H1 (cell line): ENCODE results near the gene C3AR1.

ENCODE experiments used
- BCL11A ChIP-seq, 2 experiments: IDR thresholded peaks; one replicate each; pipeline ENCODE4 v1.6.1; 2011; ENCODE audit warnings: low read depth in 2 of 2, low read length in 2 of 2, mild to moderate bottlenecking in 2 of 2
- EZH2 ChIP-seq: fragments of 200-600 bp; sonication (generic); IDR thresholded peaks from 2 replicates; pipeline ENCODE4 v1.7.1; 2012; ENCODE audit warnings: low read depth, mild to moderate bottlenecking, moderate library complexity, low read length, inconsistent platforms; ENCODE audit not compliant: severe bottlenecking
- JUN ChIP-seq: IDR thresholded peaks from 2 replicates; pipeline ENCODE4 v1.6.1; 2011; ENCODE audit warnings: low read depth, mild to moderate bottlenecking, improper control_type of control experiment, low read length
- KDM1A ChIP-seq: fragments of 200-600, 300-600 bp; sonication (generic); IDR thresholded peaks from 2 replicates; pipeline ENCODE4 v1.7.1; 2016; ENCODE audit warnings: mild to moderate bottlenecking, low read length, borderline replicate concordance
- MAFK ChIP-seq: IDR thresholded peaks from 2 replicates; pipeline ENCODE4 v1.6.1; 2012; ENCODE audit warnings: low read depth, mild to moderate bottlenecking, improper control_type of control experiment, low read length
- POLR2A ChIP-seq, 2 experiments: IDR thresholded peaks; 1 replicate in 1 of 2; 2 replicates in 1 of 2; pipeline ENCODE4 v1.6.1; 2011; ENCODE audit warnings: low read depth in 2 of 2, low read length in 2 of 2, mild to moderate bottlenecking in 2 of 2; ENCODE audit errors: control extremely low read depth in 1 of 2
- POLR2AphosphoS5 ChIP-seq: IDR thresholded peaks from 2 replicates; pipeline ENCODE4 v1.6.1; 2011; ENCODE audit warnings: low read depth, low read length
- RAD21 ChIP-seq, 2 experiments: IDR thresholded peaks in 1 of 2; conservative IDR thresholded peaks in 1 of 2; 2 replicates each; pipeline ENCODE4 v1.6.1; 2011; ENCODE audit warnings: low read depth in 2 of 2, low read length in 2 of 2, improper control_type of control experiment in 1 of 2, inconsistent platforms in 1 of 2, mild to moderate bottlenecking in 1 of 2, moderate library complexity in 1 of 2
- SRF ChIP-seq: IDR thresholded peaks from 2 replicates; pipeline ENCODE4 v1.6.1; 2011; ENCODE audit warnings: mild to moderate bottlenecking, low read depth, low read length, moderate library complexity
- SUZ12 ChIP-seq: fragments of 200-600 bp; sonication (generic); IDR thresholded peaks from 2 replicates; pipeline ENCODE4 v1.6.1; 2012; ENCODE audit warnings: mild to moderate bottlenecking, inconsistent platforms, low read length, moderate library complexity, mixed read lengths
- TEAD4 ChIP-seq: IDR thresholded peaks from 2 replicates; pipeline ENCODE4 v1.6.1; 2012; ENCODE audit warnings: low read depth, low read length, inconsistent platforms, mixed read lengths
- TF ChIP-seq, protein P1 (sequence below), 3 experiments: IDR thresholded peaks; 1 replicate in 2 of 3; 2 replicates in 1 of 3; pipeline versions ENCODE4 v1.5.1 to v1.6.1; 2011; ENCODE audit warnings: low read length in 3 of 3, mild to moderate bottlenecking in 3 of 3, inconsistent platforms in 2 of 3, low read depth in 1 of 3, moderate library complexity in 1 of 3; ENCODE audit not compliant: insufficient read depth in 1 of 3; ENCODE audit errors: control extremely low read depth in 1 of 3
- TF ChIP-seq, protein P2 (sequence below): IDR thresholded peaks from 2 replicates; pipeline ENCODE4 v1.6.1; 2011; ENCODE audit warnings: low read depth, mild to moderate bottlenecking, low read length; ENCODE audit not compliant: insufficient read depth
- TF ChIP-seq, protein P3 (sequence below): IDR thresholded peaks from 2 replicates; pipeline ENCODE4 v1.6.1; 2012; ENCODE audit warnings: low read length, inconsistent platforms

DNA sequence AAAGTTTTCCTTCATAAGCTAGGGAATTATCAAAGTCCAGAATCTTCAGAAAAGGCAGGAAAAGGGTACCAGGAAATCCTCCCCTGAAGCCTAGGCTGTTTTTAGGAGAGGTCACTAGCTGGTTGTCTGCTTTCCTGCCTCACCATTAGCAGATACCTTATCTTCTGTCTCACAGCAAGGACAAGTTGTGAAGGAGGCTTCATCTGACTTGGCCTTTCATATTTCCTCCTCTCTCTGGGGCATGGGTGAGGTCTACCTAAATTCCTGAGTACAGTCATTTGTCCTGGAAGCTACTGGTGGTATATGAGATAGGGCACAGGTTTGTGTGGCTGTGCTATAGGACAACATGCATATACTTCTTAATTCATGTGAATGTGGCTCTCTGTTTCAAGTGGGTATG is 31.4 kb downstream of the C3AR1 start:
- TF ChIP-seq JUN (no peak), MAFK (no peak), KDM1A (no peak), EZH2 (no peak), POLR2A (IDR thresholded peaks at IDR 0.05; ENCODE audit: control extremely low read depth in 1 of 2, low read depth in 2 of 2, low read length in 2 of 2) (no peak), RAD21 (IDR thresholded peaks at IDR 0.05 in 1 of 2, conservative IDR thresholded peaks at IDR 0.05 in 1 of 2; ENCODE audit: low read depth in 2 of 2, low read length in 2 of 2) (no peak), SUZ12 (no peak), BCL11A (IDR thresholded peaks at IDR 0.05; ENCODE audit: low read depth in 2 of 2, low read length in 2 of 2) (no peak), TEAD4 (no peak), POLR2AphosphoS5 (no peak), SRF (no peak)
- TF ChIP-seq, protein P1, sequence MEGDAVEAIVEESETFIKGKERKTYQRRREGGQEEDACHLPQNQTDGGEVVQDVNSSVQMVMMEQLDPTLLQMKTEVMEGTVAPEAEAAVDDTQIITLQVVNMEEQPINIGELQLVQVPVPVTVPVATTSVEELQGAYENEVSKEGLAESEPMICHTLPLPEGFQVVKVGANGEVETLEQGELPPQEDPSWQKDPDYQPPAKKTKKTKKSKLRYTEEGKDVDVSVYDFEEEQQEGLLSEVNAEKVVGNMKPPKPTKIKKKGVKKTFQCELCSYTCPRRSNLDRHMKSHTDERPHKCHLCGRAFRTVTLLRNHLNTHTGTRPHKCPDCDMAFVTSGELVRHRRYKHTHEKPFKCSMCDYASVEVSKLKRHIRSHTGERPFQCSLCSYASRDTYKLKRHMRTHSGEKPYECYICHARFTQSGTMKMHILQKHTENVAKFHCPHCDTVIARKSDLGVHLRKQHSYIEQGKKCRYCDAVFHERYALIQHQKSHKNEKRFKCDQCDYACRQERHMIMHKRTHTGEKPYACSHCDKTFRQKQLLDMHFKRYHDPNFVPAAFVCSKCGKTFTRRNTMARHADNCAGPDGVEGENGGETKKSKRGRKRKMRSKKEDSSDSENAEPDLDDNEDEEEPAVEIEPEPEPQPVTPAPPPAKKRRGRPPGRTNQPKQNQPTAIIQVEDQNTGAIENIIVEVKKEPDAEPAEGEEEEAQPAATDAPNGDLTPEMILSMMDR (IDR thresholded peaks at IDR 0.05; ENCODE audit: control extremely low read depth in 1 of 3, insufficient read depth in 1 of 3, low read depth in 1 of 3, low read length in 3 of 3): no peak
- TF ChIP-seq, protein P2, sequence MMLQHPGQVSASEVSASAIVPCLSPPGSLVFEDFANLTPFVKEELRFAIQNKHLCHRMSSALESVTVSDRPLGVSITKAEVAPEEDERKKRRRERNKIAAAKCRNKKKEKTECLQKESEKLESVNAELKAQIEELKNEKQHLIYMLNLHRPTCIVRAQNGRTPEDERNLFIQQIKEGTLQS: no peak
- TF ChIP-seq, protein P3, sequence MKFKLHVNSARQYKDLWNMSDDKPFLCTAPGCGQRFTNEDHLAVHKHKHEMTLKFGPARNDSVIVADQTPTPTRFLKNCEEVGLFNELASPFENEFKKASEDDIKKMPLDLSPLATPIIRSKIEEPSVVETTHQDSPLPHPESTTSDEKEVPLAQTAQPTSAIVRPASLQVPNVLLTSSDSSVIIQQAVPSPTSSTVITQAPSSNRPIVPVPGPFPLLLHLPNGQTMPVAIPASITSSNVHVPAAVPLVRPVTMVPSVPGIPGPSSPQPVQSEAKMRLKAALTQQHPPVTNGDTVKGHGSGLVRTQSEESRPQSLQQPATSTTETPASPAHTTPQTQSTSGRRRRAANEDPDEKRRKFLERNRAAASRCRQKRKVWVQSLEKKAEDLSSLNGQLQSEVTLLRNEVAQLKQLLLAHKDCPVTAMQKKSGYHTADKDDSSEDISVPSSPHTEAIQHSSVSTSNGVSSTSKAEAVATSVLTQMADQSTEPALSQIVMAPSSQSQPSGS: no peak
